HL-60 (cell line): ENCODE measurements around the gene CST8.

Source experiments
- POLR2AphosphoS5 ChIP-seq: IDR thresholded peaks from 2 replicates; pipeline ENCODE4 v1.6.1; 2012; ENCODE audit warnings: low read depth
- REST ChIP-seq: IDR thresholded peaks from 2 replicates; pipeline ENCODE4 v1.6.1; 2012; ENCODE audit warnings: low read depth; ENCODE audit not compliant: insufficient replicate concordance
- TF ChIP-seq, protein P1 (sequence below): IDR thresholded peaks from one replicate; pipeline ENCODE4 v1.5.1; 2011; ENCODE audit warnings: low read length, control low read depth, inconsistent platforms; ENCODE audit not compliant: insufficient read depth

- TF ChIP-seq, protein P1, sequence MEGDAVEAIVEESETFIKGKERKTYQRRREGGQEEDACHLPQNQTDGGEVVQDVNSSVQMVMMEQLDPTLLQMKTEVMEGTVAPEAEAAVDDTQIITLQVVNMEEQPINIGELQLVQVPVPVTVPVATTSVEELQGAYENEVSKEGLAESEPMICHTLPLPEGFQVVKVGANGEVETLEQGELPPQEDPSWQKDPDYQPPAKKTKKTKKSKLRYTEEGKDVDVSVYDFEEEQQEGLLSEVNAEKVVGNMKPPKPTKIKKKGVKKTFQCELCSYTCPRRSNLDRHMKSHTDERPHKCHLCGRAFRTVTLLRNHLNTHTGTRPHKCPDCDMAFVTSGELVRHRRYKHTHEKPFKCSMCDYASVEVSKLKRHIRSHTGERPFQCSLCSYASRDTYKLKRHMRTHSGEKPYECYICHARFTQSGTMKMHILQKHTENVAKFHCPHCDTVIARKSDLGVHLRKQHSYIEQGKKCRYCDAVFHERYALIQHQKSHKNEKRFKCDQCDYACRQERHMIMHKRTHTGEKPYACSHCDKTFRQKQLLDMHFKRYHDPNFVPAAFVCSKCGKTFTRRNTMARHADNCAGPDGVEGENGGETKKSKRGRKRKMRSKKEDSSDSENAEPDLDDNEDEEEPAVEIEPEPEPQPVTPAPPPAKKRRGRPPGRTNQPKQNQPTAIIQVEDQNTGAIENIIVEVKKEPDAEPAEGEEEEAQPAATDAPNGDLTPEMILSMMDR = no peak
- TF ChIP-seq POLR2AphosphoS5 (no peak), REST (no peak)
These were observed 53.2 kb downstream of the CST8 start for GRCh38 chr20:23544133-23544532.
